GM18870 (cell line): Measurements from ENCODE around the gene CCDC124.

ENCODE experiments used
- ATAC-seq: cut with Tn5 transposase; IDR thresholded peaks from one replicate; pipeline ENCODE4 v1.9.1; 2021; ENCODE audit warnings: moderate library complexity; ENCODE audit not compliant: unreplicated experiment

Gene CCDC124

DNA sequence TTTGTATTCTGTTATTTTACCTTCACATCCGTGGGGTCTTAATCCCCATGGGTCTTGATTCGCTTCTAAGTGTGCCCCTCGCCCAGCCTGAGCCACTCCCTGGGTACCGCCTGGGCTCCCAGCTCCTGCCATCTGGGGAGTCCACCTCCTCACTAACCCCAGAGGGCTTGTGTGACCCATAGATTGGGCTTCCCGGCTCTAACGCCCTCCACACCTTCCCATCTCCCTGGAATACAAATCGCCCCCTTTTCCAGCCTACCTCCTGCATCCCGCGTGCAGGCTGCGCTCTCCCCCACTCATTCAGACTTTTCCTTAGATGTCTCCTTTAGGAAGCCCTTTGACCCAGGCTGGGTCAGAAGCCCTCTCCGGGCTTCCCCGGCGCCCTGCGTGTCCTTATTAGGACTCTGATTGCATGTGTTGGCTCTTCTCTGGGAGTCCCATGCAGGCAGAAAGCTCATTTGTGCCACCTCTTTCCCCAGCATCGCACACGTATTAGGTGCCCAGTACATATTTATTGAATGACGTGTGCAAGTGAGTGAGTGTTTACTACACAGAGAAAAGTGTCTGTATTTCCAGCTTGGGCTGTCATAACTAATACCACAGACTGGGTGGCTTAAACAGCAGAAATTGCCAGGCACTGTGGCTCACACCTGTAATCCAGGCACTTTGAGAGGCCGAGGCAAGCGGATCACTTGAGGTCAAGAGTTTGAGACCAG is 757 bp downstream of the CCDC124 start:
- ATAC-seq, result no peak

DNA sequence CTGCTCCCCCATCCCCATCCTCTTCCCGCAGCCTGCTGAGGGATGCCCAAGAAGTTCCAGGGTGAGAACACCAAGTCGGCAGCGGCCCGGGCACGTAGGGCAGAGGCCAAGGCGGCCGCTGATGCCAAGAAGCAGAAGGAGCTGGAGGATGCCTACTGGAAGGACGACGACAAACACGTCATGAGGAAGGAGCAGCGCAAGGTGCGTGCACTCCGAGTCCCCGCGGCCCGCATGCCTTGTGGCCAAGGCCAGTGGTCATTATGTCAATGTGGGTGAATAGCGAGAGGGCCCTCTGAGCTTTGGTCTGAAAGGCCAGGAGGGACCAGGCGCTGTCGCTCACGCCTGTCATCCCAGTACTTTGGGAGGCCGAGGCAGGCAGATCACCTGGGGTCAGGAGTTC is 3.6 kb downstream of the CCDC124 start:
- no peak for ATAC-seq

DNA sequence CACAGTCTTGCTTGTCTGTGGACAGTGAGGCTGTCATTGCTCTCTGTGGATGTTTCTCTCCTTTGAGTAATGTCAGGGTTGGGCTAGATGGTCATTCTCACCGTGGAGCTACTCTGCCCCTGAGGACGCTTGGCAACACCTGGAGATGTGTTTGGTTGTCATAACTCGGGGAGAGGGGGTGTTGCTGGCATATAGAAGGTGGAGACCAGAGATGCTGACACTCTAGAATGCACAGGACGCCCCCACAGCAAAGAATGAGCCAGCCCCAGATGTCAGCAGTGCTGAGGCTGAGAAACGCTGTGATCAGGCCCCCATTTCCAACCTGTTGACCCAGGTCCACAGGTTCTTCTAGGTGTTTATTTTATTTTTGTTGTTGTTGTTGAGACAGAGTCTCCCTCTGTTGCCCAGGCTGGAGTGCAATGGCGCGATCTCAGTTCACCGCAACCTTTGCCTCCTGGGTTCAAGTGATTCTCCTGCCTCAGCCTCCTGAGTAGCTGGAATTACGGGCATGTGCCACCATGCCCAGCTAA is 4.6 kb downstream of the CCDC124 start:
- ATAC-seq, result no peak

GRCh38 chr19:17938092-17938845 is 5.5 kb downstream of the CCDC124 start:
- no peak for ATAC-seq

GRCh38 chr19:17942181-17942580 is 9.4 kb downstream of the CCDC124 start:
- no peak for ATAC-seq

- ATAC-seq, result no peak
These were observed 9.9 kb downstream of the CCDC124 start for GRCh38 chr19:17942582-17943273.

DNA sequence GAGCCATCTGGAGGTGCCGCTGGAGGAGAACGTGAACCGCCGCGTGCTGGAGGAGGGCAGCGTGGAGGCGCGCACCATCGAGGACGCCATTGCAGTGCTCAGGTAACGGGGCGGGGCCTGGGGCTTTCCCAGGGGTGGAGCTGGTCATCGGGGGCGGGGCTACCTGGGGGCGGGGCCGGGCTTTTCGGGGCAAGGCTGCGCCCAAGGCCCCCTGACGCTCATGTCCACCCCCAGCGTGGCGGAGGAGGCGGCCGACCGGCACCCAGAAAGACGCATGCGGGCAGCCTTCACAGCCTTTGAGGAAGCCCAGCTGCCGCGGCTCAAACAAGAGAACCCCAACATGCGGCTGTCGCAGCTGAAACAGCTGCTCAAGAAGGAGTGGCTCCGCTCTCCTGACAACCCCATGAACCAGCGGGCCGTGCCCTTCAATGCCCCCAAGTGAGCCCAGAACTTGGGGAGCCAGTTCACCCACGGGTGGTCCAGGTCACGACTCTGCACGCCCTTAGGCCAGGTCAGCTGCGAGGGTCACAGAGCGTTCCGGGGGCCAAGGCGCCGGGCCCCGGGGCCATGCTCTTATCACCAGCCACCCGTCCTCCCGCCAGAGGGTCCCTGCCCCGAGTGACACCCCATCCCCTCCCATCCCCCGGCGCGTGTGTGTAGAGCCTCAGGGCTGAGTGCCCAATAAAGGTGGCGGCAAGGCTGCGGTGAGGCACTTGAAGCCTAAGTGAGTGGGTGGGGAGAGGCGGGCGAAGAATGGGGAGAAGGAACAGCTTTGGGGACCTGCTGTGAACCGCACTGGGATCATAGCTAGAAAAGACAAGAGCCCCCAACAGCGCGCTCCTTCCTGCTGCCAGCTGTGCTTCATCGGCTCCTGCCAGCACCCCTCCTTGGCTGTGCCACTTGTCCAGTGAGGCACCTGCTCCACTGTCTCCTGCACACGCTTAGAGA is 10.7 kb downstream of the CCDC124 start:
- no peak for ATAC-seq

DNA sequence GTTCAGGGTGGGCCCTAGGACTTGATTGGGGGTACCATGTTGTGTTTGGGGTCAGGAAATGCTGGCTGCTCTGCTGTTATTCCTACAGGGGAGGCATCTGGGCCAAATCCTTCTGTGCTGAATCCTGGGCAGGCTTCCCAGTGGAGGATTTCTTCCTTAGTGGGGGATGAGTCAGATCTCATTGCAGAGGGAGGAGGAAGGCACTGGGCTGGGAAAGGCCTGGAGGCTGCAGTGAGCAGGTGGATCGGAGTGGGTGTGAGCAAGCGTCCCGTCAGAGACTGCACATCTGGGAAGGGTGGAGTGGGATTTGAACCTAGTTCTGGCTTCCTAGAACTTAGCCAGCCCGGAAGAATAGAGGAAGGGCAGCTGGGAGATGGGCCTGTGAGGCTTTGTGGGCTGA is 11.5 kb downstream of the CCDC124 start:
- ATAC-seq, result no peak

DNA sequence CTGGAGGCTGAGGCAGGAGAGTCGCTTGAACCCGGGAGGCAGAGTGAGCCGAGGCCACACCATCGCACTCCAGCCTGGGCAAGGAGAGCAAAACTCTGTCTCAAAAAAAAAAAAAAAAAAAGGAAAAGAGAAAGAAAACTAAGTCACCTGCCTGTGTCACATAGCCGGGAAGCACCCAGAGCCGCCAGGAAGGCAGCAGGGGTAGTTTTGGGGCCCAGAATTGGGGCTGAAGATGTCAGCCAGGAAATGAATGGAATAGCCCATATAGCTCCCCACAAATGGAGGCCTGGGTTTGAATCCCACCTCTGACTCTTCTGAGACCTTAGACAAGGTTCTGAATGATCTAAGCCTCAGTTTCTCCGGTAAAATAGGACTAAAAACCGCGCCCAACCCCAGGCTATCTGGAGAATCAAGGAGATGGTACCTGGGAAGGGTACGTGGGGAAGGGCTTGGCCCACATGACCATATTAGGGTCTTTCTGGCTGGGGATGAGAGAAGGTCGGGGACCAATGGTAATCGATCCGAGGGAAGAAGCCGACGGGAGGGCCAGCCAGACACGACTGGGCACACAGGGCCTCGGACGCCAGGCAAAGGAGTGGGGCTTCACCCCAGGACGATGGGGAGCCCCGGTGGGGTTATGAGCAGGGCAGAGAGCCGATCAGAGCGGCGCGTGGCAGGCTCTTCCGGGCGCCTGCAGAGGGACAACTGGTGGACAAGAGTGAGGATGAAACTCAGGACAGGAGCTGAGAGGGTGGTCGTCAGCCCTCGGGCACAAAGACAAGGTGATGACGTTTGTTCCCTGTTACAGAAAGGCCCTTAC is 14.4 kb downstream of the CCDC124 start:
- no peak for ATAC-seq

GRCh38 chr19:17947815-17948513 is 15.1 kb downstream of the CCDC124 start:
- ATAC-seq, result no peak

DNA sequence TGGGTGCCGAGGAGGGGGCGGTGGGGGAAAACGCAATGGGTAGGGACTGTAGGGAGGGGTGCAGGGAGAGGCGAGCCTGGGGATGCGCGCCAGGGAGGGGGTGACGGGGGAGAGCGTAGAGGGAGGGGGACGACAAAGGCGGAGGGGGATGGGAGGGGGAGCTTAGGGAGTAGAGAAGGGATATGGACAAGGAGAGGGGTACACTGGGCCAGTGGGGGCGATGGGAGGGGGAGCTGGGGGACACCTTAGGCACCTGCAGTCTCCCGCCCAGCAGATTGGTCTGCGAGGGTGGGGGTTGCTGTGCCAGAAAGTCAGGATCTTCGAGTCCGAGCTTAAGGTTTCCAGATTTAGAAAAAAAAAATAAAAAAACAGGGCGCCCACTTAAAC is 15.7 kb downstream of the CCDC124 start:
- ATAC-seq, result no peak

DNA sequence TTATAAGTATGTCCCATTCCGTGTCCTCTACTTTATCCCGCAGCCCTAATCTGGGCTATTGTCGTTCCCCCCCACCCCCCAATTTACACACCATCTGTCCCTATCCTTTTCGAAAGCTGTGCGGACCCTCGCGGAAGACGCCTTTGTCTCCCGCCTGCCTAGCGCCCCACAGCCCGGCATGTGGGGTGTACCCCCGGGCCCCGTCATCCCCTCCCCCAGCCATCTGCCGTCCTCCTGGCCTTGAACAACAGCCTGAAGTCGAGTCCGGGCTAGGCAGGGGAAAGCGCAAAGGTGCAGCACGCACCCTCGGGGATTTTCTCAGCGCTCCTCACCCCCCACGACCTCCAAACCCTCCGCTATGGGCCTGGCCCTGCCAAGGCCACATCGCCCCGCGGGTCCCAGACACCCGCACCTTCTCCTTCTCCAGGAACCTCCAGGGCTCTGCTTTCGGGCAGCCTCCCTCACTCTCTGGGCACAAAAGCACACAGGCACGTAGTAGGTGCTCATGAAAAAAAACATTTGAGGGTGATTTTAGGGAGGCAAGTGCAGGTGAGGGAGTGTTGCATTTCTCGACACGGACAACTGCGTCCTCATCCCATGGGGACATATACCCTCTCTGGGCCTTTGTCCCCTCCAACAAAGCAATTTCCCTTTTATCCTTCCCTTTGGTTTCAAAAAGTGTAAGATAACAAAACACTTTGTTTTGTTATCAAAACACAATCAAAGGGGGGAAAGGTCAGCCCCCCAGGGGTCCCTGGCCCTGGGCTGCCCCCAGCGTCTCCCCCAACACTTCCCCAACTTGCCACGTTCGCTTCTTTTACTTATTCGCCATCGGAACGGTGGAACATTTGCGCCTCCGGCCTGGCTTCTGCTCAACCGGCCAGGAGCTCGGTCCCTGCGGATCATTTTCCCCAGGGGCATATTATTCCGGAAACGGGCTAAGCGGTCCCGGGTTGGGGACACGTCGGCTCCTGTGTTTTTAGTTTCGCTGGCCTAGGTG is 16.4 kb downstream of the CCDC124 start:
- no peak for ATAC-seq

DNA sequence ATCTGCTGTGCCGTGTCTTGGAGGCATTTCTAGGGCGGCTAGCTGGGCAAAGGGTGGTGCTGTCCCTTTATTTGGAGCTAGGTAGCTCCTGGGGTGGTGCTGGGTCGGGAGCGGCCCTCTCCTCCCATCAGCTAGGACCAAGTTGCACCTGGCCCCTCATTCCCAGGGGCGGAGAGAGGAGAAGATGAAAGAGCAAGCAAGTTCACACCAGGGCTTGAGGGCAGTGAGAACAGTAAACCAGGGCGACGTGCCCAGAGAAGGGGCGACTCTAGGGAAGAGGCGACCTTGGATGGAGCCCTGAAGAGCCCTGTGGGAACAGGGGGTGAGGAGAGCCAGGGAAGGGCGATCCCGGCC is 17.1 kb downstream of the CCDC124 start:
- ATAC-seq, result no peak

GRCh38 chr19:17950310-17951156 is 17.7 kb downstream of the CCDC124 start:
- no peak for ATAC-seq

DNA sequence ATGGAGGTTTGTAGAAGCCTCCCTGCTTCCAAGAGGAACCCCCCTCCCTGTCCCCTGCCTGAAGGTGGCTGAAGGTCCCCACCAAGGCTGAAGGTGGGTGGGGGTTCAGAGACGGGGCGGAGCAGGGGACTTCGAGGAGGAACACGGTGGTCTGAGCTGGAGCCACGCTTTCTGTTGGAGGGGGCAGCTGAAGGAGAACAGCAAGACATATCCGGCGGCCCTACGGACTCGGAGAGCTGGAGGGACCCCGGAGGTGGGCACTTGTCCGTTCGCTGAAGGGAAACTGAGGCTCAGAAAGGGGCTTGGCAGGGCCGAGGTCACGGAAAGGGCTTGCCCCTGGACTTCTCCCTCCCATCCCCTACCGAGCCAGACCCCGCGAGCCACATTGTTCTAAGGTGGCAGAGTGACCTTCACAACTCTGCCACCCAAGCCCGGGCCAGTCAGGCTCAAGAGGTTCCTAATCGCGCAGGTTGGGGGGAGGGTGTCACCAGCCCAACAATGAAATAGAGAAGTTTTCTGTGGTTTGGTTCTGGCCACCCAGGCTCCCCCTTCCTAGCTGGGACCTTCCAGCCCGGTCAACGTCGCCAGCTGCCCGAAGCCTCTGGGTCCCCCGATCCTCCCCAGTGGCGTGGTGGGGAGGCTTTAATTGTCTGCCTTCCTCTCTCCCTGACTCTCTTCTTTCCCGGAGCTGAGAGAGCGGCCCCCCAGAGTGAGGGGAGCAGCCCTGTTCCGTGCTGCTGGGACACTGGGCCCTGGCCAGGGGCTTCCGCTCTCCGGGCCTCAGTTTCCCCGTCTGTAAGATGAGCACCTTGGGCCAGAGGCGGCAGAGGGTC is 18.6 kb downstream of the CCDC124 start:
- ATAC-seq, result no peak
